GM18511 (cell line): ENCODE results near the gene HS3ST1.
"Not testable (repeated sequence)": the region's sequence is repeated elsewhere in the genome, so short reads cannot be mapped to it uniquely, and the experiment has no call there.

Source experiments
- ATAC-seq: cut with Tn5 transposase; IDR thresholded peaks from one replicate; pipeline ENCODE4 v1.9.1; 2021; ENCODE audit warnings: mild to moderate bottlenecking, moderate library complexity; ENCODE audit not compliant: unreplicated experiment

The HS3ST1 gene

DNA sequence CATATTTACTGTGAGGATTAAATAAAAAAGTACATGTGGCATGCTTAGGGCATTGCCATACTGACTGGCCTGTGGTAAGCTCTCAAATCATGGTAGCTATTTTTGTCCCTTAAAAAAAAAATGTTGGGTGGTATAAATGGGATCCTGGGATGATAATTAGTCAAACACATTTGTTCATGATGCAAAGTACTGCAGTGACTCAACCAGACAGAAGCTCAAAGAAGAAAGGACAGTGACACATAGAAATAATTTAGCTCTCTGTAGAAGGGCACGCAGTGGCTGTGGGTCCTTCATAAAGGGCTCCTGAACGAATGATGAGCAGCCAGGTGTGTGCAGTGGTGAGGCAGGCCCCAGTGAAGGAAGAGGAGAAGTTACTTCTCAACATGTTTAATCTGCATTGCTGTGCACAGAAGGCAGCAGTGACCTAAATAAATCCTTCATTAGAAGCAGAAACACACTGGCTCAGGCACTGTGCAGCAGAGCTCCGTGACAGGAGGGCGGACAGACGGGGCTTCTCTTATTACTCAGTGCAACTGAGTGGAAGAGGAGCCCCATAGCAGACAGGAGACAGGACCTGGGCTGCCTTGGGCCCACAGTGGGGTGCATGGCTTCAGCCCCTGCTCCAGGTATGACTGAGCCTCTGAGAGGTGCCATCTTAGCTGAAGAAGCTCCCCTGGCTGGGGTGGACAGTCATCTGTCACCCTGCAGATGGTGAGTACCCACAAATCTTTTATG, 20.3 kb downstream of the HS3ST1 start:
- ATAC-seq = no peak

- ATAC-seq = no peak
These were observed 21.1 kb downstream of the HS3ST1 start for GRCh38 chr4:11407551-11407950.

GRCh38 chr4:11404431-11404830, 24.3 kb downstream of the HS3ST1 start:
- no peak for ATAC-seq

- ATAC-seq = peak; percentile 66
These were observed 26.5 kb downstream of the HS3ST1 start for GRCh38 chr4:11402192-11402591.

DNA sequence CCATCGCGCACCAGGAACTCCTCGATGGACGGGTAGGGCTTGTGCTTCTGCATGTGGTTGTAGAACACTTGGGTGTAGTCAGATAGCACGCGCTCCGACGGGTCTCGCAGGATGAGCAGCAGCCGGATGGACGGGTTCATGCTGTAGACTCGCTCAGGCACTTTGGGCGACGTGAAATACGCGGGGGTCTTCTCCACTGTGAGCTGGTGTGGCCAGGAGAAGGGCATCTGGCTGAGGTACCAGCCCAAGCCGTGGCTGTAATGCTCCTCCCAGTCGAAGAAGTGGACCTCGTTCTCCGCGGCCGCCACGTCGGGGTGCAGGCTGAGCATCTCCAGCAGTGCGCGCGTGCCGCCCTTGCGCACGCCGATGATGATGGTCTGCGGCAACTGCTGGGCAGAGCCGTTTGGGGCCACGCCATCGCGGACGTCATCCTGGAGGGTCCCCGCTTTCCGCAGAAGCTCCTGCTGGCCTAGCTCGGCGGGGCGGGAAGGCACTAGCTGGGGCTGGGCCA, 29.2 kb downstream of the HS3ST1 start:
- no peak for ATAC-seq

GRCh38 chr4:11397819-11398610, 30.7 kb downstream of the HS3ST1 start:
- peak; percentile 63 for ATAC-seq

- ATAC-seq = no peak
These were observed 31.5 kb downstream of the HS3ST1 start for GRCh38 chr4:11397146-11397545.

DNA sequence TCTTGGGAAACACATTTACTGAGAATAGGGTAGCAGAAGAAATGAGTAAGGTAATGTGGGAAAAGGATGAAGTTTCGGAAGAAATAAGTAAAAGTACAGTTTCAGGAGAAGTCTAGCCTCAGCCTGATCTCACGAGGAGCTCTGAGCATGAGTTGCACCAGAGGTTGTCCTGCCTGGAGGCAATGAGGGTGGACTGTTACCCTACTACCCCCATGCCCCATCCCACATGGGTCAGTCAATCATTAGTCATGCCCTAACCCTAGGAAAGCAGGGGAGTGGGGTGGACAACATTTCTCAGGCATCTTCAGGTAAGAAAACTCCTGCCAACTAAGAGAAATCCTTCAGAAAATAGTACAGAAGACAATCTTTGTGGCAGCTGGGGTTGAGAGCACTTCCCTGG, 35.1 kb downstream of the HS3ST1 start:
- ATAC-seq = no peak

GRCh38 chr4:11384072-11384471, 44.6 kb downstream of the HS3ST1 start:
- not testable (repeated sequence) for ATAC-seq

DNA sequence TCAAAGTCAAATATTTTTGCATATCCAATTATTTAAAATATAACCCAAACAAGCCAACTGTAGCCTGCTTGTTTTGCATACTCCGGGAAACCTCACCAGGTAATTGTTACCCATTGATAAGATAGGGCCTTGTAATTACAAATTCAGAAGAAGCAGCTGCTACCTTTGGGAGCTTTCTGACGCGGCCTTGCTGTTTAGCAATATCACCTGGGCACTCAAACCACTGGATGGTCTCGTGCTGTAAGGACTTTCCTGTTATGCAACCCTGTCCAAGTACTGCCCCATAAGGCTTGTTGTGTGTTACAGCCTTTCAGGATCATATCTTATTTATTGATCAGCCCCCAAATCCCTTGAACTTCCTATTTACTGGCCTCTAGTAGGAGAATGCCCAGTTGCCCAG, 52.1 kb downstream of the HS3ST1 start:
- no peak for ATAC-seq

DNA sequence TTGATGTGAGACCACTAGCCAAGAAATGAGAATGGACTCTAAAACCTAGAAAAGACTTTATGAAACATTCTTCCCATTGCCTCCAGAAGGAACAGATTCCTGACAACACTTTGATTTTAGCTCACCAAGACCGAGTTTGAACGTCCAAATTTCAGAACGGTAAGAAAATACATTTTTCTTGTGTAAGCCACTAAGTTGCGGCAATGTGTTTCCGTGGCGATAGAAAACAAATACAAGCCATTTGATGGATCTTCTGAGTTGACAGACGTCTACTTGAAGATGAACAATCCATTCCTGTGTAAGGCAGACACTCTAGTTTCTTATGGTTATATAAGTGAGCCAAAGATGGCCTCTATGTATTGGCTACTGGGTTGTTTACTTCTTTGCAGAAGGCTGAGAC, 52.5 kb downstream of the HS3ST1 start:
- ATAC-seq = no peak

DNA sequence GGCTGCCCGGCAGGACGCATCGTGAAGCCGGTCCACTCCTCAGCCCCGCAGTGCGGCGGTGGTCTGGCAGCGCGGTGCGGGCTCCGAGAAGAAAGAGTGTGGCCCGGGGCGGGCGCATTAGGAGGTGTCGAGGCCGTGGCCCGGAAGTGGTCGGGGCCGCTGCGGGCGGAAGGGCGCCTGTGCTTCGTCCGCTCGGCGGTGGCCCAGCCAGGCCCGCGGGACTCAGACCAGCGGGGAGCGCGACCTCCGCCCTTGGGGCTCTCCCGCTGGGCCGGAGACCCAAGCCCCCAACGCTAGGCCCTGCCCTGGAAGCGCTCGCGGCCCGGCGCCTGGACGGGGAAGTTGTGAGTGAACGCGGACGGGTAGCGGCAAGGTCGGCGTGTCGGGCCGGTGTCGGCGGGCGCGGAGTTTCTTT, 60.0 kb downstream of the HS3ST1 start:
- no peak for ATAC-seq

- no peak for ATAC-seq
These were observed 61.3 kb downstream of the HS3ST1 start for GRCh38 chr4:11367371-11367770.

DNA sequence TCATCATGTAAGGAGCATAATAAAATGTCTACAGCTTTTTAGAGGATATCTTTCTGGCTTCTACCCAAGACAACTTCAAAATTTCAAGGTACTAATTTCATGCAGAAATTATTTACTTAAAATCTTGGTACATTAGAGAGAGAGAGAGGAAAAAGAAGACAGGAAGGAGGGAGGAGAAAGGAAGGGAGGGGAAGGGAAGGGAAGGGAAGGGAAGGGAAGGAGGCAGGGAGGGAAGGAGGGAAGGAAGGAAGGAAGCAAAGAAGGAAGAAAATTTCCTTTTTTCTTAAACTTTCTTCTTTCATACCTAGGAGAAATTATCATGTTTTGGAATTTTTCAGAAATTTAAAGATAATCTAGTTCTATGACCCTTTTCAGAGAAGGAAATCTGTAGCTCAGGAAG, 61.8 kb downstream of the HS3ST1 start:
- ATAC-seq = no peak

DNA sequence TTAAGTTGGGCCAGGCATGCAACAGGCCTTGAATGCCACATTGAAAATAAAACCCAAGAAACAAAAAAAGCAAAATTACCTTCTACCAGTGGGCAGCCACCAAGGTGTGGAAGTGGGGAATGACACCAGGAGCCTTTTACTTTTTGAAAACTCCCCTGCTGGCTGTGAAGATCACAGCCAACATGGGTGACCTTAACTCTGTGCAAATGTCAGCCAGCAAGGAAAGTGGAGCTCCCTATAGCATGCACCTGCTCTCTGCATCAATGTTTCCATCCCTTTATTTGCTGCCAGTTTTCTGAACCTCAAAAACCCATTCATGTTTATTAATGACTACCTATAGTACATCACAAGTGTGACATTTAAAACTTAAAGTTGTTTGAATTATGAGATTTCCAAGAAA, 63.7 kb downstream of the HS3ST1 start:
- no peak for ATAC-seq

DNA sequence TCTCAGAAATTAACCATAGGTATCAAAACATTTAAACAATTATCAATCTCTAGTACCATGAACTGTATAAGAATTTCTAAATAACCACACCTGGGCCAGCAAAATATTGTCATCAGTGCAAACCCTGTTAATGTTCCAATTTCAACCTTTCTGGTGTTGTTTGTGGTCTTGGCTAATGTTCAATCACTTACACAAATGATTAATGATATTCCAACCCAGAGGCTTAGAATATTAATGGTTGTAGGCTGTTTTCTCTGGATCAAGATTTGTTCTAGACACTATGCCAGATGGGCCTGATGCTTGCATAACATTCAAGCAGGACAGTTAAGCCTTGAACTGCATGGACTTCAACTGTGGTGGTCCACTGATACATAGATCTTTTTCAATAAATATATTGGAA, 69.1 kb downstream of the HS3ST1 start:
- no peak for ATAC-seq

- no peak for ATAC-seq
These were observed 73.5 kb downstream of the HS3ST1 start for GRCh38 chr4:11355226-11355625.

DNA sequence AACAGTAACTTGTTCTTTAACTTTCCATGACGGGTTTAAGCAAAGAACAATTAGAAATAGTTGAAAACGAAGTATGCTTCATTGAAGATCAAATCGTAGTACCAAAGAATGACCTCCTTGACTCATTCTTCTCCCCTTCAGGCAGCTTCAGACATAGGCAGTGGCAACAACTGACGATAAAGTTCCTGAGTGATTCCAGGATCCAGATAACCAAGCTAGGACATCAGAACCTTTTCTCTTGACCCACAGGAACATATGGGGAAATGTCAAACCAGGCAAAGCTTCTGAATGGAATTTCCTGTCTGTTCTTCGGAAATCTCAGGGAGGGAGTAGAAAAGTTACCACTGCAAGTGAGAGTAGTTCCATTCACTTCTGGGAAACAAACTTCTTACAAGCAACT, 74.2 kb downstream of the HS3ST1 start:
- ATAC-seq = no peak

DNA sequence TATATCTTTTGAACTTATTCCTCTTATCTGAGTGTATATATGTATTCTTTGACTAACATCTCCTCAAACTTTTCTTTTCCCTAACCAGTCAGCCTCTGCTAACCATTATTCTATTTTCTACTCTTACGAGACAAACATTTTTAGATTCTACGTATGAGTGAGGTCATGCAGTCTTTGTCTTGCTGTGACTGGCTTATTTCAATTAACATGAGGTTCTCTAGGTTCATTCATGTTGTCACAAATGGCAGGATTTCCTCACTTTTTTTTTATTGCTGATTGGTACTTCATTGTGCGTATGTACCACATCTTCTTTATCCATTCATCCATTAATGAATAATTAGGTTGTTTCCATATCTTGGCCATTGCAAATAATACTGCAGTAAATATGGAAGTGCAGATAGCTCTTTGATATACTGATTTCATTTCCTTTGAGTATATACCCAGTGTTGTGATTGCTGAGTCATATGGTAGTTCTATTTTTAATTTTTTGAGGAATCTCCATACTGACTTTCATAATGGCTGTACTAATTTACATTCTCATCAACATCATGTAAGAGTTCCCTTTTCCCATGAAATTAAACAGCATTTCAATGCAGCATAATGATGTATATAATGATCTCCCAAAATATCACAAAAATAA, 80.1 kb downstream of the HS3ST1 start:
- no peak for ATAC-seq

DNA sequence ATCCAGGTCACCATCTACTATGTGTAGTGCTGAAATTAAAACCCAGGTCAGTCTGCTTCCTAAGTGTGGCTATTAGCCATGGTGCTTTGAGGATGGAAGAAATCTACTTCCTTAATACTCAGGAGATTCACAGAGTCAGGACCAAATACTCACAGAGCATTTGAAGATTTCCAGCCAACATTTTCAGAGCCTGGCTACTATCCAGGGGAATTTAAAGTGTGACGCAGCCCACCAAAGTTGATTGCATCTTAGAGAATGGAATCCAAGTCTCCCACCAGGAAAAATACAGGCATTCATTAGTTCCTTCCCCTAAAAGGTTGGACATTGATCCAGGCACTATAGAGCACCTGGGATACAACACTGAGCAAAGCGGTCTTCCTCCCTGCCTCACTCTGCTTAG, 83.8 kb downstream of the HS3ST1 start:
- ATAC-seq = no peak

DNA sequence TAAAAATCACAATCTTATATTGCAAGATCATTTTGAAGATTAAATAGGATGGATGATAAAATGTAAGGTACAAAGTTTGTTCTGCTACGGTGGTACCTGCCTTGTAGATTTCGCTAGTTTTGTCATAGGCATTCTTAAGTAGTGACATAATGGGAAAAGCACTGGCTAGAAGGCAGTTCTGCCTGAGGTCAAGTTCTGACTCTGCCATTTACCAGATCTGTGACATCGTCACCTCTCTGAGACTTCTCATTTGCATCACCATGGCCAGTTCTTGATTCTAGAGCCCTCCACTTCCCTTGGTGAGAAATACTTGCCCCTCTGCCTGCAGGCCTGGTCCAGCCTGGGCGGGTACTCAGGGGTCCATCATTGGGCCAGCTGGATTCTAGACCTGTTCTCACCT, 85.2 kb downstream of the HS3ST1 start:
- ATAC-seq = no peak
